Cardiac fibroblast (primary cell): ENCODE data around the gene GUCY2D.

ENCODE experiments used
- DNase-seq, 2 donors: peaks; one replicate each; pipeline versions ENCODE4 v3.0.0 to v3.0.0-alpha.2; 2010; ENCODE audit warnings: low read depth in 2 of 2
- H3K4me3 ChIP-seq, 2 donors: replicated peaks in 1 of 2; 1 replicate in 1 of 2; 2 replicates in 1 of 2; pipeline ENCODE4 v1.5.1; 2011; ENCODE audit warnings: low read depth in 2 of 2, low read length in 2 of 2, mild to moderate bottlenecking in 2 of 2, moderate library complexity in 1 of 2
- TF ChIP-seq, protein P1 (sequence below): IDR thresholded peaks from one replicate; pipeline ENCODE4 v1.5.1; 2011; ENCODE audit warnings: low read depth, mild to moderate bottlenecking, low read length, inconsistent platforms

The GUCY2D gene

DNA sequence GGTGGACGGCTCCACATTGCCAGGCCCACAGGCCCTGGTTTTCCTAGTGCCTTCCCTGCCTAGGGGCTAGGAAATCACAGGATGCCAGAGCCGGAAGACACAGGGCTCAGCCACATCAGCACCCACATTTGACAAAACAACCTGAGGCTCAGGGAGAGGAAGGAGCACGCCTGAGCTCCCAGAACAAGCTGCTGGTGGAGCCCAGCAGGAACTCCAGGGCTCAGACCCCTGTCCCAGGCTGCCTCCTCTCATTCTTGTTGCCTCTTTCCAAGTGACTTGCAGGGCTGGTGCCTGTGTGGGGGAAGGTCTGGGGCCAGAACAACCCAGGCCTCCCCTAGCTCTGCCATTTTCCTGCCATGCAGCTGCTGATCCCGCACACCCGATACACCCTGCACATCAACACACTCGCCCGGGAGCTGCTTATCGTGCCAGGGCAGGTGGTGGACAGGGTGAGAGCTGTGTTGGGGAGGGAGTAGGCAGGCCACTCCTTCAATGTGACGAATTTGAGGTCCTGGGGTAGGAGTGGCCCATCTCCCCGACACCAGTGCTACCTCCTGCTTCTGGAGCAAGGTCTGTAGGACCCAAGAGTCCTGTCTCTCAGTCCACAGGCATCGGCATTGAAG lies 44.0 kb downstream of the GUCY2D start:
- TF ChIP-seq, protein P1, sequence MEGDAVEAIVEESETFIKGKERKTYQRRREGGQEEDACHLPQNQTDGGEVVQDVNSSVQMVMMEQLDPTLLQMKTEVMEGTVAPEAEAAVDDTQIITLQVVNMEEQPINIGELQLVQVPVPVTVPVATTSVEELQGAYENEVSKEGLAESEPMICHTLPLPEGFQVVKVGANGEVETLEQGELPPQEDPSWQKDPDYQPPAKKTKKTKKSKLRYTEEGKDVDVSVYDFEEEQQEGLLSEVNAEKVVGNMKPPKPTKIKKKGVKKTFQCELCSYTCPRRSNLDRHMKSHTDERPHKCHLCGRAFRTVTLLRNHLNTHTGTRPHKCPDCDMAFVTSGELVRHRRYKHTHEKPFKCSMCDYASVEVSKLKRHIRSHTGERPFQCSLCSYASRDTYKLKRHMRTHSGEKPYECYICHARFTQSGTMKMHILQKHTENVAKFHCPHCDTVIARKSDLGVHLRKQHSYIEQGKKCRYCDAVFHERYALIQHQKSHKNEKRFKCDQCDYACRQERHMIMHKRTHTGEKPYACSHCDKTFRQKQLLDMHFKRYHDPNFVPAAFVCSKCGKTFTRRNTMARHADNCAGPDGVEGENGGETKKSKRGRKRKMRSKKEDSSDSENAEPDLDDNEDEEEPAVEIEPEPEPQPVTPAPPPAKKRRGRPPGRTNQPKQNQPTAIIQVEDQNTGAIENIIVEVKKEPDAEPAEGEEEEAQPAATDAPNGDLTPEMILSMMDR: no peak
- no peak overlapping the region for H3K4me3 ChIP-seq
- no peak for DNase-seq

DNA sequence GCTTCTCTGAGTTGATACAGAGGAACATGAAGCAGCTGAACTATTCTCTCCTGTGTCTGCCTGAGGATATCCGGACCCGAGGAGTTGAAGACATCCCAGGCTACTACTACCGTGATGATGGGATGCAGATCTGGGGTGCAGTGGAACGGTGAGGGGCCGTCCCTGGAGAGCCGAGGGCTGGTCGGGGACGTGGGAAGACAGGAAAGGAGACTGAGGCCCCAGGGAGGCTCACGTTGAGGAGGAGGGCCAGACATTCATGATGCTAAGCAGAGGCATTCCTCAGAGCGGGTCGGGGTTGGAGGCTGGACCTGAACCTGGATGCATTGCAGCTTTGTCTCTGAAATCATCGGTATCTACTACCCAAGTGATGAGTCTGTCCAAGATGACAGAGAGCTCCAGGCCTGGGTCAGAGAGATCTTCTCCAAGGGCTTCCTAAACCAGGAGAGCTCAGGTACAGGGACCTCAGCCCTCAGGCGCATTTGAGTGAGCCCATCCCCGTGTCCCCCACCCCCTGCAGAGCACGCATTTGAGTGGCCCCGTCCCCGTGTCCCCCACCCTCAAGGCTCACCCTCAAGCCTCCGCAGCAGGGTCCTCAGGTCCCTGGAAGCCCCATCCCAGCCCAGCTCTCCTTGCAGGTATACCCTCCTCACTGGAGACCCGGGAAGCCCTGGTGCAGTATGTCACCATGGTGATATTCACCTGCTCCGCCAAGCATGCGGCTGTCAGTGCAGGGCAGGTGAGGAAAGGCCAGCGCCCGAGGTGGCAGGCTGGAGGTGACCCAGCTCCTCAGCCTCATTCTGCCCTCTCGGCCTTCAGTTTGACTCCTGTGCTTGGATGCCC lies 44.7 kb downstream of the GUCY2D start:
- DNase-seq: no peak
- H3K4me3 ChIP-seq: no peak overlapping the region
- TF ChIP-seq, protein P1: no peak

DNA sequence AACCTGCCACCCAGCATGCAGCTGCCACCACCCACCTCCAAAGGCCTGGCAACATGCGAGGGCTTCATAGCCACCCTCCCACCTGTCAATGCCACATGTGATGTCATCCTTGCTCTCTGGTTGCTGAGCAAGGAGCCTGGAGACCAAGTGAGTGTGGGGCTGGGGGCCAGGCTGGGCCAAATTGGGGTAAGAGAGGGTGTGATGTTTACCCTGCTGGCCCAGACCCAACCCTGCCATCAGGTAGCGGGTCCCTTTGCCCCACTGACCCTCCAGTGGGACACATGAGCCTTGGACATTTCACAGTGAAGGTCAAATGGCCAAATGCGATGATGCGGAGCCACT lies 45.3 kb downstream of the GUCY2D start:
- H3K4me3 ChIP-seq: no peak overlapping the region
- TF ChIP-seq, protein P1: no peak
- no peak for DNase-seq

DNA sequence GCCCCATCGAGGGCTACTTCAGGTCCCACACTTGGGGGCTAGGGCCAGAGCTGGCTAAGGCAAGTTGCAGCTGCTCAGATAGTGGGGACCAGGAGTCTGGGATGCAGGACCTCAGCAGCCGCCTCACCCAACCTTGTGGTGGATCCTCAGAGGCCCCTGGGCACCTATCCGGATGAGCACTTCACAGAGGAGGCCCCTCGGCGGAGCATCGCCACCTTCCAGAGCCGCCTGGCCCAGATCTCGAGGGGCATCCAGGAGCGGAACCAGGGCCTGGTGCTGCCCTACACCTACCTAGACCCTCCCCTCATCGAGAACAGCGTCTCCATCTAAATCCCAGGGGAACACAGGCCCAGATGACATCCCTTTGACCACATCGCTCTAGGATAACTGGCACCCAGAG lies 45.8 kb downstream of the GUCY2D start:
- H3K4me3 ChIP-seq: no peak overlapping the region
- TF ChIP-seq, protein P1: no peak
- no peak for DNase-seq

DNA sequence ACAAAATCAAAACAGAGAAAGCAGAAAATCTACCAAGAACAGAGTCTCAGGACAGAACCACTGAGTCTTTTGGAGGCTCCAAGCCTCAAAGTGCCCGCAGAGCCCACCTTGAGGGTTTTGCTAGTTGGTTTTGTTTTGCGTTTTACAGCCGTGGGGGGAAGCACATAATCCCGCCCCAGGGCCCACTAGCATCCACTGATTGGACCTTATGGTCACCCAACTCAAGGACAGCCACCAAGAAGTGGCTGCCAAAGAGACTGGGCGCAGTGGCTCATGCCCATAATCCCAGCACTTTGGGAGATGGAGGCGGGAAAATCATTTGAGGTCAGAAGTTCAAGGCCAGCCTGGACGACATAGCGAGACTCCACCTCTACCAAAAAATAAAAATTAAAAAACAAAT lies 46.3 kb downstream of the GUCY2D start:
- DNase-seq: no peak
- TF ChIP-seq, protein P1: no peak

DNA sequence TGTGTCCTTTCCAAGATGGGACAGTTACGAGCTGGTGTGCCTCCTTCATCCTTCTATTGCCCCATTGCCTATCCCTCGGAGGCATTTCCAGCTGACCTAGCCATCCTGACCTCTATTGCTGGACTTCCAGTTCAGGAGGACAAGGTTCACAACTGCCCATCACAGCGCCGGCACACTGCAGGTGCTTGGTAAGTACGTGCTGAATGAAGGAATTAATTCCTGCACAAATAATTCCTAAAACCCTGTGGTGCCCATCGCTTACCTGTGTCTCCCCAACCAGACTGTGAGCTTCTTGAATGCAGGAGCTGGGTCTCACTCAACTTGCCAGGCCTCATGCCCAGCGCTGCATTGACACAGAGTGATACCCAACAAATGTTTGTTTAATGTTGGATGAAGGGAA lies 49.4 kb downstream of the GUCY2D start:
- no peak overlapping the region for H3K4me3 ChIP-seq
- TF ChIP-seq, protein P1: no peak
- no peak for DNase-seq

More for the DNA sequence above, 46.3 kb downstream of the GUCY2D start:
- H3K4me3 ChIP-seq: no peak overlapping the region
